Smooth muscle cell (in vitro differentiated cells): ENCODE results near the gene CLCN5. TPM values are rescaled to one million over a fixed set of nuclear protein-coding genes. Genes with fewer than 3 reads are reported as not detected.

Experiments
- DNase-seq: peaks from one replicate; lab custom pipeline; 2025; ENCODE audit not compliant: unreplicated experiment; lab: John Stamatoyannopoulos, UW
- H2AFZ ChIP-seq: fragments of 200-600 bp; sonication (generic); 2 replicates; pipeline ENCODE4 v1.6.0; 2016; ENCODE audit warnings: antibody characterized with exemption, low read depth, mild to moderate bottlenecking
- H3F3A ChIP-seq: fragments of 200-600 bp; sonication (generic); 2 replicates; pipeline ENCODE4 v1.6.0; 2017; ENCODE audit warnings: antibody characterized with exemption, low read depth
- H3K27ac ChIP-seq: fragments of 200-600 bp; sonication (generic); 2 replicates; pipeline ENCODE4 v1.5.1; 2016; ENCODE audit warnings: low read depth, mild to moderate bottlenecking
- H3K27me3 ChIP-seq: fragments of 200-600 bp; sonication (generic); 2 replicates; pipeline ENCODE4 v1.6.1; 2016; ENCODE audit warnings: low read depth, mild to moderate bottlenecking
- H3K36me3 ChIP-seq: fragments of 200-600 bp; sonication (generic); 2 replicates; pipeline ENCODE4 v1.5.1; 2016; ENCODE audit warnings: low read depth
- H3K4me1 ChIP-seq: fragments of 200-600 bp; sonication (generic); 2 replicates; pipeline ENCODE4 v1.5.1; 2016; ENCODE audit warnings: low read depth
- H3K4me2 ChIP-seq: fragments of 200-600 bp; sonication (generic); 2 replicates; pipeline ENCODE4 v1.6.0; 2016; ENCODE audit warnings: mild to moderate bottlenecking
- H3K4me3 ChIP-seq: fragments of 200-600 bp; sonication (generic); 2 replicates; pipeline ENCODE4 v1.5.1; 2016; ENCODE audit warnings: mild to moderate bottlenecking
- H3K79me2 ChIP-seq: fragments of 200-600 bp; sonication (generic); 2 replicates; pipeline ENCODE4 v1.6.0; 2016; ENCODE audit warnings: low read depth, mild to moderate bottlenecking
- H3K9ac ChIP-seq: fragments of 200-600 bp; sonication (generic); 2 replicates; pipeline ENCODE4 v1.6.0; 2016; ENCODE audit warnings: low read depth
- H3K9me3 ChIP-seq: fragments of 200-600 bp; sonication (generic); replicated peaks from 2 replicates; pipeline ENCODE4 v1.5.1; 2016; ENCODE audit warnings: low read depth
- H4K20me1 ChIP-seq: fragments of 200-600 bp; sonication (generic); 2 replicates; pipeline ENCODE4 v1.6.0; 2016; ENCODE audit warnings: low read depth
- WGBS: methylation state at CpG from one replicate; pipeline ENCODE4 v1.1.7; 2016; ENCODE audit warnings: low lambda C conversion rate; 5-methylcytosine and 5-hydroxymethylcytosine counted together
- polyA plus RNA-seq: library from polyadenylated mRNA; unstranded; fragments of >200 nt; fragmentation: Nextera tagmentation; extraction: Ambion mirVana; gene quantifications from 2 replicates; pipeline ENCODE4 v1.2.1, GENCODE V29; 2016
- total RNA-seq: library from RNA; depleted of rRNA; stranded (reverse); fragments of >200 nt; gene quantifications from 2 replicates; pipeline ENCODE4 v1.2.3, GENCODE V29; 2014
- TF ChIP-seq, protein P1 (sequence below): fragments of 200-600 bp; sonication (generic); IDR thresholded peaks from 2 replicates; pipeline ENCODE4 v1.5.1; 2017; ENCODE audit warnings: borderline replicate concordance, mild to moderate bottlenecking, antibody characterized with exemption; ENCODE audit not compliant: insufficient read depth, poor library complexity, severe bottlenecking

Gene CLCN5
- total and polyA plus RNA-seq, 2 experiments from 2014 or later = 1.7 to 7.1 TPM

DNA sequence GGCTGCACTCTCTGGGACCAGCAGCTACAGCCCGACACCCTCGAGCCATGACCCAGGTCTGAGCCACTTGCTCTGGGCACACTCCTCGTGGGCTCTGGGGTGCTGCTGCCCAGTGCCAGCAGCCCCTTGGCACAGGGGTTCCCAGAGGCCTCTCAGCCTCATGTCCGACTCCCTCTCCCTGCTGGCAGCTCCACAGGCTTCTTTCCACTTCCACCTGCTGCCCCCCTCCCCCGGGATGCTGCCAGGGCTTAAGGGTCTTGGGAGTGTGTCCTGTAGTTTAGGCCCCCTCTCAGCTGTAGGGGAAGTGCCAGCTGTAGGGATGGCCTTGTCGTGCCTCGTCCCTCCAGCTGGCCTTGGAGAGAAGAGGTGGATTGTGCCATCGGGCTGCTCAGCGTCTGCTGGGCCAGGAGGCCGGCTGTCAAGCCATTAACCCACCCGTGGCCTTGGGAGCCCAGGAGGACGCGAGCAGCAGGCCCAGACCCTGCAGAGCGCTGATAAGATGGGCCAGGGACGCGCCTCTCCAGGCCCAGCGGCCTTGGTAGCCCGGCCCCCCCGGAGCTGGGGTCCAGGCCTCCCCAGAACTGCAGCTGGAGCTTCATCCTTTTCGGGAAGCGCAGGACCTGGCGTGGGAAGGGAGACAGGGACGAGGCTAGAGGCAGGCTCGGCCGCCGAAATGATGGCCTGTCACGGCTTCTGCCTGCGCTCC, 44.1 kb upstream of the CLCN5 start:
- 47% methylated on average over 28 of the region's 28 CpGs for WGBS
- H3K4me1 ChIP-seq = no peaks in the 10 kb centered on the region
- peak overlapping the region; percentile 83 for H3K4me2 ChIP-seq
- H3K27ac ChIP-seq = peak overlapping the region; percentile 66
- H3K9ac ChIP-seq = peak overlapping the region; percentile 54
- H3K79me2 ChIP-seq = no peaks in the 10 kb centered on the region
- TF ChIP-seq, protein P1, sequence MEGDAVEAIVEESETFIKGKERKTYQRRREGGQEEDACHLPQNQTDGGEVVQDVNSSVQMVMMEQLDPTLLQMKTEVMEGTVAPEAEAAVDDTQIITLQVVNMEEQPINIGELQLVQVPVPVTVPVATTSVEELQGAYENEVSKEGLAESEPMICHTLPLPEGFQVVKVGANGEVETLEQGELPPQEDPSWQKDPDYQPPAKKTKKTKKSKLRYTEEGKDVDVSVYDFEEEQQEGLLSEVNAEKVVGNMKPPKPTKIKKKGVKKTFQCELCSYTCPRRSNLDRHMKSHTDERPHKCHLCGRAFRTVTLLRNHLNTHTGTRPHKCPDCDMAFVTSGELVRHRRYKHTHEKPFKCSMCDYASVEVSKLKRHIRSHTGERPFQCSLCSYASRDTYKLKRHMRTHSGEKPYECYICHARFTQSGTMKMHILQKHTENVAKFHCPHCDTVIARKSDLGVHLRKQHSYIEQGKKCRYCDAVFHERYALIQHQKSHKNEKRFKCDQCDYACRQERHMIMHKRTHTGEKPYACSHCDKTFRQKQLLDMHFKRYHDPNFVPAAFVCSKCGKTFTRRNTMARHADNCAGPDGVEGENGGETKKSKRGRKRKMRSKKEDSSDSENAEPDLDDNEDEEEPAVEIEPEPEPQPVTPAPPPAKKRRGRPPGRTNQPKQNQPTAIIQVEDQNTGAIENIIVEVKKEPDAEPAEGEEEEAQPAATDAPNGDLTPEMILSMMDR = no peak
- no peak for DNase-seq
- no peaks in the 10 kb centered on the region for H3K27me3 ChIP-seq
- peak overlapping the region; percentile 58 for H3K4me3 ChIP-seq
- no peaks in the 10 kb centered on the region for H3K36me3 ChIP-seq
- no peaks in the 10 kb centered on the region for H4K20me1 ChIP-seq
- H3F3A ChIP-seq = no peaks in the 10 kb centered on the region
- H3K9me3 ChIP-seq = no peaks in the 10 kb centered on the region
- H2AFZ ChIP-seq = peak overlapping the region; percentile 86

DNA sequence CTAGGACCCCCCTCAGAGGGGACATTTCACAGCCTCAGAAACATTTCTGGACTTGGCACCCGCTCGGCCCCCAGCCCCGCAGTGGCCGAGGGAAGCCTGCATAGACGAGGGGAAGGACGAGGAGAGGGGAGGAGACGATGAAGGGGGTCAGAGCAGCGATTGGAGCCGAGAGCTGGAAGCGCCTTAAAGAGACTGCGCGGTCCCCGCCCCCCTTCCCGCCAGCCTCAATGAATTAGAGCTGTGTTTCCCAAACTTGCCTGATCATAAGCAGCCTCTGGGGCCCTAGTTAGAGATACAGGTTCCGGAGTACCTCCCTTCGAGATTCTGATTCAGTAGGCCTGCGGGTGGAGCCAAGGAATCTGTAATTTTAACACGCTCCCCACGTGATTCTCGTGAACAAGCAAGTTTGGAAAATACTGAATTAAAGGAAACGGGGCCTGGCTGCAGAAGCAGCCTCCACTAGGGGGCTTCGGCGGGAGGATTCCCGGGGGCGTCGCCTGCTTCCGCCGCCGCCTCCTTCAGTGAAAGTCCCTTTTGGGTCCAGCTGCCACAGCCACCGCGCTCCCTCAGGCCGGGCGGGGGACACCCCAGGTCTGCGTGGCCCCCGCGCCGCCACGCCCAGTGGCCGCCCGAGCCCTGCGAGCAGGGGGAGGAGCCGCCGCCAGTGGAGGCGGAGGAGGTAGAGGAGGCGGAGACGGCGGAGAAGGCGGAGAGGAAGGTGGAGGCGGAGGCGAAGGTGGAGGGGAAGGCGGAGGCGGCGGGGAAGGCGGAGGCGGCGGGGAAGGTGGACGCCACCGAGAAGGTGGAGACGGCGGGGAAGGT, 43.4 kb upstream of the CLCN5 start, which contains the start of gene USP27X:
Gene USP27X, plus strand, starts transcription at position 651 of the 822 bp plus-strand sequence. CDS start 824 bp downstream, outside the sequence.
- H3K36me3 ChIP-seq = no peaks in the 10 kb centered on the region
- H3F3A ChIP-seq = no peaks in the 10 kb centered on the region
- no peaks in the 10 kb centered on the region for H3K27me3 ChIP-seq
- peak within 1 kb of the TSS; percentile 54 for H3K9ac ChIP-seq
- peak; percentile 62 for DNase-seq
- peak within 1 kb of the TSS; percentile 58 for H3K4me3 ChIP-seq
- WGBS = 59% methylated on average over 48 of the region's 60 CpGs
- no peaks in the 10 kb centered on the region for H3K9me3 ChIP-seq
- H3K27ac ChIP-seq = peak within 1 kb of the TSS; percentile 66
- H2AFZ ChIP-seq = peak within 1 kb of the TSS; percentile 86
- no peaks in the 10 kb centered on the region for H3K4me1 ChIP-seq
- TF ChIP-seq, protein P1 = peak; percentile 55
- no peaks in the 10 kb centered on the region for H4K20me1 ChIP-seq
- H3K79me2 ChIP-seq = no peaks in the 10 kb centered on the region
- peak within 1 kb of the TSS; percentile 83 for H3K4me2 ChIP-seq

DNA sequence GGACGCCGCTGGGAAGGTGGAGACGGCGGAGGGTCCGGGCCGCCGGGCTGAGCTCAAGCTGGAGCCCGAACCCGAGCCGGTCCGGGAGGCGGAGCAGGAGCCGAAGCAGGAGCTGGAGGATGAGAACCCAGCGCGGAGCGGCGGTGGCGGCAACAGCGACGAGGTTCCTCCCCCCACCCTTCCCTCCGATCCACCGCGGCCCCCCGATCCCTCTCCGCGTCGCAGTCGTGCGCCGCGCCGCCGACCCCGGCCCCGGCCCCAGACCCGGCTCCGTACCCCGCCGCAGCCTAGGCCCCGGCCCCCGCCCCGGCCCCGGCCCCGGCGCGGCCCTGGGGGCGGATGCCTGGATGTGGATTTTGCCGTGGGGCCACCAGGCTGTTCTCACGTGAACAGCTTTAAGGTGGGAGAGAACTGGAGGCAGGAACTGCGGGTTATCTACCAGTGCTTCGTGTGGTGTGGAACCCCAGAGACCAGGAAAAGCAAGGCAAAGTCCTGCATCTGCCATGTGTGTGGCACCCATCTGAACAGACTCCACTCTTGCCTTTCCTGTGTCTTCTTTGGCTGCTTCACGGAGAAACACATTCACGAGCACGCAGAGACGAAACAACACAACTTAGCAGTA, 42.6 kb upstream of the CLCN5 start:
- peak overlapping the region; percentile 54 for H3K9ac ChIP-seq
- no peaks in the 10 kb centered on the region for H4K20me1 ChIP-seq
- no peaks in the 10 kb centered on the region for H3K27me3 ChIP-seq
- no peaks in the 10 kb centered on the region for H3K79me2 ChIP-seq
- H3K4me2 ChIP-seq = peak overlapping the region; percentile 83
- H3K4me1 ChIP-seq = no peaks in the 10 kb centered on the region
- WGBS = 30% methylated on average over 42 of the region's 55 CpGs
- H3K9me3 ChIP-seq = no peaks in the 10 kb centered on the region
- TF ChIP-seq, protein P1 = no peak
- H2AFZ ChIP-seq = peak overlapping the region; percentile 86
- H3K36me3 ChIP-seq = no peaks in the 10 kb centered on the region
- DNase-seq = no peak
- peak overlapping the region; percentile 58 for H3K4me3 ChIP-seq
- no peaks in the 10 kb centered on the region for H3F3A ChIP-seq
- peak overlapping the region; percentile 66 for H3K27ac ChIP-seq
